Panc1 (cell line): ENCODE data around the gene CFAP97. TPM values are rescaled to one million over a fixed set of nuclear protein-coding genes. Genes with fewer than 3 reads are reported as not detected.

Experiments
- ATAC-seq: fragments of 200-7000 bp; cut with Tn5 transposase; 2 replicates; pipeline ENCODE4 v1.9.1; 2020; ENCODE audit warnings: mild to moderate bottlenecking, moderate library complexity
- BruUV-seq: library from RNA; stranded (reverse); fragments of 400-500 nt; replicated peaks from 2 replicates; lab custom pipeline; 2021; lab: Mats Ljungman, UMichigan
- CTCF ChIA-PET: fragments of 300-600 bp; sonication (Branson Sonifier 250); formaldehyde crosslinking; loops from one replicate; lab custom pipeline; 2022; ENCODE audit warnings: antibody characterized with exemption; lab: Charles Lee
- POLR2A ChIA-PET: fragments of 300-600 bp; sonication (Branson Sonifier 250); formaldehyde crosslinking; loops from one replicate; lab custom pipeline; 2022; ENCODE audit warnings: antibody characterized with exemption; lab: Charles Lee
- DNase-seq: peaks from one replicate; pipeline ENCODE4 v3.0.0-alpha.2; 2010; ENCODE audit warnings: low read depth, low spot score
- H3K27ac ChIP-seq: 2 replicates; pipeline ENCODE4 v1.5.1; 2011; ENCODE audit warnings: mild to moderate bottlenecking, low read length, inconsistent platforms
- H3K27me3 ChIP-seq: fragments of 200-500 bp; sonication (Bioruptor generic); 2 replicates; pipeline ENCODE4 v1.6.0; 2014; ENCODE audit warnings: low read length, inconsistent platforms; ENCODE audit not compliant: control insufficient read depth, insufficient read depth
- H3K36me3 ChIP-seq: fragments of 200-500 bp; sonication (Bioruptor generic); 2 replicates; pipeline ENCODE4 v1.5.1; 2014; ENCODE audit warnings: inconsistent platforms, mild to moderate bottlenecking, low read length, moderate library complexity; ENCODE audit not compliant: control insufficient read depth, insufficient read depth
- H3K4me1 ChIP-seq: 2 replicates; pipeline ENCODE4 v1.5.1; 2011; ENCODE audit warnings: inconsistent platforms, mild to moderate bottlenecking, low read length, moderate library complexity; ENCODE audit not compliant: control insufficient read depth, insufficient read depth
- H3K4me3 ChIP-seq, 2 experiments: 2 replicates each; pipeline ENCODE4 v1.5.1; 2011 to 2012; ENCODE audit warnings: low read depth in 2 of 2, low read length in 2 of 2, mild to moderate bottlenecking in 2 of 2, inconsistent platforms in 1 of 2, moderate library complexity in 1 of 2
- H3K9me3 ChIP-seq: fragments of 200-500 bp; sonication (Bioruptor generic); 2 replicates; pipeline ENCODE4 v1.5.1; 2014; ENCODE audit warnings: low read depth, mild to moderate bottlenecking, inconsistent platforms, low read length, moderate library complexity; ENCODE audit not compliant: control insufficient read depth, insufficient read depth
- POLR2AphosphoS5 ChIP-seq: IDR thresholded peaks from 2 replicates; pipeline ENCODE4 v1.6.1; 2012; ENCODE audit warnings: mild to moderate bottlenecking, low read depth, low read length, moderate library complexity
- SIN3A ChIP-seq: IDR thresholded peaks from 2 replicates; pipeline ENCODE4 v1.6.1; 2012; ENCODE audit warnings: low read depth, mild to moderate bottlenecking, low read length, moderate library complexity, borderline replicate concordance; ENCODE audit not compliant: insufficient read depth
- TCF7L2 ChIP-seq: IDR thresholded peaks from 2 replicates; pipeline ENCODE4 v1.6.1; 2011; ENCODE audit warnings: mild to moderate bottlenecking, low read depth, low read length, inconsistent platforms
- in situ Hi-C: cut with HindIII; loops from 2 replicates; pipeline ENCODE4 v1.10.0; 2016; ENCODE audit warnings: low sequenced_read_pairs, low pct_unique_long_range_greater_than_20kb
- intact Hi-C: fragments of 100-400 bp; cut with micrococcal nuclease; formaldehyde crosslinking; loops from one replicate; pipeline ENCODE4 v1.10.0; 2022; ENCODE audit not compliant: unreplicated experiment
- total RNA-seq: library from RNA; stranded (reverse); gene quantifications from one replicate; pipeline ENCODE4 v1.2.1, GENCODE V29; 2021; ENCODE audit not compliant: unreplicated experiment
- TF ChIP-seq, protein P1 (sequence below): fragments of 450-650 bp; IDR thresholded peaks from 2 replicates; pipeline ENCODE4 v1.5.1; 2017; ENCODE audit warnings: mild to moderate bottlenecking
- TF ChIP-seq, protein P2 (sequence below), 2 experiments: IDR thresholded peaks; 2 replicates each; pipeline ENCODE4 v1.6.1; 2011 to 2012; ENCODE audit warnings: low read depth in 2 of 2, control low read depth in 1 of 2, low read length in 1 of 2, mild to moderate bottlenecking in 1 of 2, moderate library complexity in 1 of 2; ENCODE audit not compliant: insufficient read depth in 1 of 2

CFAP97 gene
- total RNA-seq, 1 experiment from 2014 or later: 39.0 TPM

DNA sequence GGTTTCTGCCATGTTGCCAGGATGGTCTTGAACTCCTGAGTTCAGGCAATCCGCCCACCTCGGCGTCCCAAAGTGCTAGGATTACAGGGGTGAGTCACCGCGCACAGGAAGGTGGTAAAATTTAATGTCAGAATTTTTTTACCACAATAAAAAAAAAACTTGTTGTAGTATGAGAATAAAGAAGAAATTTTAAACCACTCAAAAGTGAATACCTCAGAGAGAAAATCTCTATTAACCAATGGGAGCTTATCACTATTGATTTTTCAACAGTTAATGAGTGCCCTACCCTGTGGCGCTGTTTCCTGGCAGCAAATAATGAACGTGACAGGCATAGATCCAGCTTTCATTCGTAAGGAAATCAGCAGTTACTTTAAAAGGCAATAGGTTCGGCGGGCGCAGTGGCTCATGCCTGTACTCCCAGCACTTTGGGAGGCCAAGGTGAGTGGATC lies 93.4 kb downstream of the CFAP97 start:
- ChIA-PET CTCF (no interaction called here), POLR2A (interaction anchor here (0.7 kb wide), 1 partner anchor 128 kb away, joined by 3 read pairs; no protein-coding TSS in a partner anchor)
- TF ChIP-seq POLR2AphosphoS5 (no peak), SIN3A (no peak), TCF7L2 (no peak)
- TF ChIP-seq, protein P1, sequence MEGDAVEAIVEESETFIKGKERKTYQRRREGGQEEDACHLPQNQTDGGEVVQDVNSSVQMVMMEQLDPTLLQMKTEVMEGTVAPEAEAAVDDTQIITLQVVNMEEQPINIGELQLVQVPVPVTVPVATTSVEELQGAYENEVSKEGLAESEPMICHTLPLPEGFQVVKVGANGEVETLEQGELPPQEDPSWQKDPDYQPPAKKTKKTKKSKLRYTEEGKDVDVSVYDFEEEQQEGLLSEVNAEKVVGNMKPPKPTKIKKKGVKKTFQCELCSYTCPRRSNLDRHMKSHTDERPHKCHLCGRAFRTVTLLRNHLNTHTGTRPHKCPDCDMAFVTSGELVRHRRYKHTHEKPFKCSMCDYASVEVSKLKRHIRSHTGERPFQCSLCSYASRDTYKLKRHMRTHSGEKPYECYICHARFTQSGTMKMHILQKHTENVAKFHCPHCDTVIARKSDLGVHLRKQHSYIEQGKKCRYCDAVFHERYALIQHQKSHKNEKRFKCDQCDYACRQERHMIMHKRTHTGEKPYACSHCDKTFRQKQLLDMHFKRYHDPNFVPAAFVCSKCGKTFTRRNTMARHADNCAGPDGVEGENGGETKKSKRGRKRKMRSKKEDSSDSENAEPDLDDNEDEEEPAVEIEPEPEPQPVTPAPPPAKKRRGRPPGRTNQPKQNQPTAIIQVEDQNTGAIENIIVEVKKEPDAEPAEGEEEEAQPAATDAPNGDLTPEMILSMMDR: no peak
- TF ChIP-seq, protein P2, sequence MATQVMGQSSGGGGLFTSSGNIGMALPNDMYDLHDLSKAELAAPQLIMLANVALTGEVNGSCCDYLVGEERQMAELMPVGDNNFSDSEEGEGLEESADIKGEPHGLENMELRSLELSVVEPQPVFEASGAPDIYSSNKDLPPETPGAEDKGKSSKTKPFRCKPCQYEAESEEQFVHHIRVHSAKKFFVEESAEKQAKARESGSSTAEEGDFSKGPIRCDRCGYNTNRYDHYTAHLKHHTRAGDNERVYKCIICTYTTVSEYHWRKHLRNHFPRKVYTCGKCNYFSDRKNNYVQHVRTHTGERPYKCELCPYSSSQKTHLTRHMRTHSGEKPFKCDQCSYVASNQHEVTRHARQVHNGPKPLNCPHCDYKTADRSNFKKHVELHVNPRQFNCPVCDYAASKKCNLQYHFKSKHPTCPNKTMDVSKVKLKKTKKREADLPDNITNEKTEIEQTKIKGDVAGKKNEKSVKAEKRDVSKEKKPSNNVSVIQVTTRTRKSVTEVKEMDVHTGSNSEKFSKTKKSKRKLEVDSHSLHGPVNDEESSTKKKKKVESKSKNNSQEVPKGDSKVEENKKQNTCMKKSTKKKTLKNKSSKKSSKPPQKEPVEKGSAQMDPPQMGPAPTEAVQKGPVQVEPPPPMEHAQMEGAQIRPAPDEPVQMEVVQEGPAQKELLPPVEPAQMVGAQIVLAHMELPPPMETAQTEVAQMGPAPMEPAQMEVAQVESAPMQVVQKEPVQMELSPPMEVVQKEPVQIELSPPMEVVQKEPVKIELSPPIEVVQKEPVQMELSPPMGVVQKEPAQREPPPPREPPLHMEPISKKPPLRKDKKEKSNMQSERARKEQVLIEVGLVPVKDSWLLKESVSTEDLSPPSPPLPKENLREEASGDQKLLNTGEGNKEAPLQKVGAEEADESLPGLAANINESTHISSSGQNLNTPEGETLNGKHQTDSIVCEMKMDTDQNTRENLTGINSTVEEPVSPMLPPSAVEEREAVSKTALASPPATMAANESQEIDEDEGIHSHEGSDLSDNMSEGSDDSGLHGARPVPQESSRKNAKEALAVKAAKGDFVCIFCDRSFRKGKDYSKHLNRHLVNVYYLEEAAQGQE (IDR thresholded peaks at IDR 0.05; ENCODE audit: insufficient read depth in 1 of 2, low read depth in 2 of 2, low read length in 1 of 2): no peak
- H3K27ac ChIP-seq: no peak overlapping the region
- H3K36me3 ChIP-seq: no peaks in the 10 kb centered on the region
- BruUV-seq: no TSS peak
- peaks cover 3% of the 10 kb centered on the region for H3K4me1 ChIP-seq
- intact Hi-C loops (no loop called here), in situ Hi-C loops (no loop called here)
- no peak for DNase-seq
- no peak overlapping the region for H3K4me3 ChIP-seq
- no peak for ATAC-seq
- no peaks in the 10 kb centered on the region for H3K9me3 ChIP-seq
- H3K27me3 ChIP-seq: no peaks in the 10 kb centered on the region

DNA sequence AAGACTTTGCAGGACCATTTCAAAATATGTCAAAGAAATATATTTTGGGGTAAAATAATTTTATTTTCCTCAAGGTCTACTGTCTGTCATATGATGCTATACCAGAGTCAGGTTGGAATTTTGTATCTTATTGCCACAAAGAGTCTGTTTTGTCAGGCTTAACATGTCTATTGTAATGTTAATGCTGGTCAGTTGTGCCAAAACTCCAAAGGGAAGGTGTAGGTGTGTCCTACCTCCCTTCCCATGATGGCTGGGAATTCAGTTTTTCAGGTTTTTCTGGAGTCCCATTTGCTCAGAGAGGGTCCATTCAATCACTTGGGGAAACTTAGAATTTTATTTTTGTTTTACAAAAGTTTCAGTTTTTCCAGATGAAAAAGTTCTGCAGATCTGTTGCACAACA lies 94.1 kb downstream of the CFAP97 start:
- Histone ChIP-seq H3K27ac (no peak overlapping the region), H3K9me3 (no peaks in the 10 kb centered on the region), H3K4me1 (peaks cover 3% of the 10 kb centered on the region), H3K27me3 (no peaks in the 10 kb centered on the region), H3K36me3 (no peaks in the 10 kb centered on the region), H3K4me3 (no peak overlapping the region)
- ATAC-seq: no peak
- CTCF ChIA-PET: no interaction called here
- DNase-seq: no peak
- BruUV-seq: no TSS peak
- in situ Hi-C loops: no loop called here
- intact Hi-C loops: no loop called here
- POLR2A ChIA-PET: no interaction called here
- TF ChIP-seq POLR2AphosphoS5 (no peak), SIN3A (no peak), TCF7L2 (no peak)
- TF ChIP-seq, protein P2 (IDR thresholded peaks at IDR 0.05; ENCODE audit: insufficient read depth in 1 of 2, low read depth in 2 of 2, low read length in 1 of 2): no peak
- TF ChIP-seq, protein P1: no peak

Other genes starting within 250 kb of the CFAP97 start
- gene HELT, start 185.5 kb downstream of the CFAP97 start, total RNA-seq: not detected
- gene SLC25A4, start 60.7 kb downstream of the CFAP97 start, total RNA-seq: 18.6 TPM
- 16.7 TPM for gene SNX25, start 5.6 kb upstream of the CFAP97 start, total RNA-seq
- gene LRP2BP, start 191.9 kb upstream of the CFAP97 start, total RNA-seq: 0.33 TPM
- gene ANKRD37, start 192.8 kb upstream of the CFAP97 start, total RNA-seq: 5.1 TPM
- gene UFSP2, start 222.0 kb upstream of the CFAP97 start, total RNA-seq: 17.0 TPM